ENCODE measurements around the gene SSTR3.

Gene SSTR3

DNA sequence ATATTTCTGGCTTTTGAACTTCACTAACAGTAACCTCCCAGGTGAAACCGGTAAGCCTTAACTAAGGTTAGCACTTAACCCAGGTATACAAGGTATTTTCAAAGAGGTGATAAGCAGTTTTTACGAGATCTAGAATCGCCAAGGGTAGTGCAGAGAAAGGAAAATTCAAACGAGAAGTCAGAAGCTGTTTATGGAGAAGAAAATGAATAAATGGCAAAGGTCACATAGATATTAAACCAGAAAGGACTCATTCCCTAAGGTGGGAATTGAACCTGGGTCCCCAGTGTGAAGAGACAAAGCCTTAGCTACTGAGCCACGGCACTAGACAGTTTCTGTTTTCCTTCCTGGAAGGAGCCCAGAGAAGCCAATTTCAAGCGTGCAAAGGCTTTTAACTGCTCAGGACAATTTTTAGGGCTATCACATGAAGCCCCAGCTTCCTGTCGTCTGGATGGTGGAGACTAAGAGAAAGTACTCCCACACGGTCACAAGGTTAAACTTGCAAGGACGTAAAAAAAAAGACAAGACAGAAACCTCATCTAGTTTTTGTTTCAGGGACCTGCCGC is 18.6 kb downstream of the SSTR3 start:
- DNase-seq (ENCODE audit: extremely low spot score), result no peak
- ChIA-PET CTCF (no interaction called here), POLR2A (no interaction called here)
- TF ChIP-seq BHLHE40 (IDR thresholded peaks at IDR 0.05; ENCODE audit: borderline replicate concordance), result no peak
- no peak for TF ChIP-seq SP1 (IDR thresholded peaks at IDR 0.05)
- TF ChIP-seq LEF1 (IDR thresholded peaks at IDR 0.05; ENCODE audit: borderline replicate concordance), result no peak
- no peak for TF ChIP-seq SUZ12 (IDR thresholded peaks at IDR 0.05)
- TF ChIP-seq FOXM1 (IDR thresholded peaks at IDR 0.05; ENCODE audit: borderline replicate concordance), result no peak
- no peak for TF ChIP-seq ARNT (IDR thresholded peaks at IDR 0.05)
- TF ChIP-seq TARDBP (IDR thresholded peaks at IDR 0.05), result no peak
- TF ChIP-seq NFRKB (IDR thresholded peaks at IDR 0.05), result no peak
- TF ChIP-seq CTBP1 (IDR thresholded peaks at IDR 0.05; ENCODE audit: borderline replicate concordance), result no peak
- TF ChIP-seq, protein P1, sequence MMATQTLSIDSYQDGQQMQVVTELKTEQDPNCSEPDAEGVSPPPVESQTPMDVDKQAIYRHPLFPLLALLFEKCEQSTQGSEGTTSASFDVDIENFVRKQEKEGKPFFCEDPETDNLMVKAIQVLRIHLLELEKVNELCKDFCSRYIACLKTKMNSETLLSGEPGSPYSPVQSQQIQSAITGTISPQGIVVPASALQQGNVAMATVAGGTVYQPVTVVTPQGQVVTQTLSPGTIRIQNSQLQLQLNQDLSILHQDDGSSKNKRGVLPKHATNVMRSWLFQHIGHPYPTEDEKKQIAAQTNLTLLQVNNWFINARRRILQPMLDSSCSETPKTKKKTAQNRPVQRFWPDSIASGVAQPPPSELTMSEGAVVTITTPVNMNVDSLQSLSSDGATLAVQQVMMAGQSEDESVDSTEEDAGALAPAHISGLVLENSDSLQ (IDR thresholded peaks at IDR 0.05), result no peak
- TF ChIP-seq FOXA1 (IDR thresholded peaks at IDR 0.05), result no peak
- TF ChIP-seq ELF4 (IDR thresholded peaks at IDR 0.05), result no peak
- TF ChIP-seq L3MBTL2 (conservative IDR thresholded peaks at IDR 0.05), result no peak
- TF ChIP-seq ZNF384 (IDR thresholded peaks at IDR 0.05), result no peak
- no peak for TF ChIP-seq HDGF (IDR thresholded peaks at IDR 0.05; ENCODE audit: borderline replicate concordance)
- no peak for TF ChIP-seq FOXK2 (IDR thresholded peaks at IDR 0.05)

DNA sequence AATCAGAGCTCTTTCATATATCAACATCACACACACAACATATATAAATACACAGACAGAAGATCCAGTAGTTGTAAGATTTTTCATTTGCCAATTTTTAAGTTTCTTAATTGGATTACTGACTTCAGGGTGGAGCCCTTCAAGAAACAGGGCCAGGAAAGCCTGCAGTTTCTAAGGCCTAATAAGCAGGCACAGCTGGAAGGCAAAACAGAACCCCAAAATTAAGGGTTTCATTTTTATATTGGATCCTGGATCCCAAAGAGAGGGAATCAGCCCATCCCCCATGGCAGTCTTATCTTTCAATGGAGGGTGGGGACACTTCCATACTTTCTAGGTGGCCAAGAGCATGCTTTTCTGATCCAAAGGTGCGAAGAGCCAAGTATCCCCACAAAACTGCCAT is 19.5 kb downstream of the SSTR3 start:
- DNase-seq (ENCODE audit: extremely low spot score), result no peak
- CTCF ChIA-PET, result no interaction called here
- no peak for TF ChIP-seq FOXM1 (IDR thresholded peaks at IDR 0.05; ENCODE audit: borderline replicate concordance)
- no peak for TF ChIP-seq L3MBTL2 (conservative IDR thresholded peaks at IDR 0.05)
- TF ChIP-seq SUZ12 (IDR thresholded peaks at IDR 0.05), result no peak
- TF ChIP-seq HDGF (IDR thresholded peaks at IDR 0.05; ENCODE audit: borderline replicate concordance), result no peak
- no peak for TF ChIP-seq ZNF384 (IDR thresholded peaks at IDR 0.05)
- TF ChIP-seq, protein P1 (IDR thresholded peaks at IDR 0.05), result no peak
- no peak for TF ChIP-seq LEF1 (IDR thresholded peaks at IDR 0.05; ENCODE audit: borderline replicate concordance)
- no peak for TF ChIP-seq FOXK2 (IDR thresholded peaks at IDR 0.05)
- TF ChIP-seq SP1 (IDR thresholded peaks at IDR 0.05), result no peak
- TF ChIP-seq CTBP1 (IDR thresholded peaks at IDR 0.05; ENCODE audit: borderline replicate concordance), result no peak
- no peak for TF ChIP-seq FOXA1 (IDR thresholded peaks at IDR 0.05)
- POLR2A ChIA-PET, result no interaction called here

GRCh38 chr22:37192204-37192603 is 20.1 kb downstream of the SSTR3 start:
- CTCF ChIA-PET, result no interaction called here
- TF ChIP-seq FOXK2 (IDR thresholded peaks at IDR 0.05) (no peak), TARDBP (IDR thresholded peaks at IDR 0.05) (no peak), SUZ12 (IDR thresholded peaks at IDR 0.05) (no peak), ZNF384 (IDR thresholded peaks at IDR 0.05) (no peak), FOXA1 (IDR thresholded peaks at IDR 0.05) (no peak), L3MBTL2 (conservative IDR thresholded peaks at IDR 0.05) (no peak), ELF4 (IDR thresholded peaks at IDR 0.05) (no peak)
- DNase-seq (ENCODE audit: extremely low spot score), result no peak
- POLR2A ChIA-PET, result no interaction called here

DNA sequence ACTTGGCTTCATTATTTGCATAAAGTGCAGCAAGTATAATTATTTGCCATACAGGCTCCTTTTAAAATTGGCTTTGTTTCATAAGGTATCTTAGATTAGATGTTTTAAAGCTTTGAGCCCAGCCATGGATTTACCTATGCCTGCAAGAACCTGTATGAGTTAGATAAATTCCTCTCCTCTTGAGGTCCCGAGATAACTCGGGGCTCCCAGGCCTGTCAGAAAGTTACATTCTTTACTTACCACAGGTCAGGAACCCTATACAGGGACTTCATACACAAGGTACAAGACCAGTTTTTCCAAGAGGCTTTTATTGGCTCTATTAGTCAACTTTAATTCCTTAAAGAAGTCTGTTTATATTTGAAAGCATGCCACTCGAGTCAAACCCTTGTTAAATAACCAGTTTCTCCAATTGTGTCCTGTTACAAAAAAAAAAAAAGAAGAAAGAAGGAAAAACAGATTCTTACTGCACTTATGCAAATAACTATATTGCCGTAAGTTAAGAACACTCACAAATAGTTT is 22.0 kb downstream of the SSTR3 start:
- ChIA-PET POLR2A (interaction anchor here (1.2 kb wide), 1 partner anchor 9 kb away, joined by 3 read pairs; no protein-coding TSS in a partner anchor), CTCF (no interaction called here)
- no peak for TF ChIP-seq TARDBP (IDR thresholded peaks at IDR 0.05)
- no peak for TF ChIP-seq HDGF (IDR thresholded peaks at IDR 0.05; ENCODE audit: borderline replicate concordance)
- TF ChIP-seq LEF1 (IDR thresholded peaks at IDR 0.05; ENCODE audit: borderline replicate concordance), result no peak
- TF ChIP-seq ELF4 (IDR thresholded peaks at IDR 0.05), result no peak
- TF ChIP-seq ARNT (IDR thresholded peaks at IDR 0.05), result no peak
- DNase-seq (ENCODE audit: extremely low spot score), result no peak

- TF ChIP-seq LEF1 (IDR thresholded peaks at IDR 0.05; ENCODE audit: borderline replicate concordance) (no peak), ZNF384 (IDR thresholded peaks at IDR 0.05) (no peak), FOXM1 (IDR thresholded peaks at IDR 0.05; ENCODE audit: borderline replicate concordance) (no peak), HDGF (IDR thresholded peaks at IDR 0.05; ENCODE audit: borderline replicate concordance) (no peak), SUZ12 (IDR thresholded peaks at IDR 0.05) (no peak)
- TF ChIP-seq, protein P1 (IDR thresholded peaks at IDR 0.05), result no peak
- no peak for DNase-seq (ENCODE audit: extremely low spot score)
- ChIA-PET POLR2A (no interaction called here), CTCF (no interaction called here)
Measured at GRCh38 chr22:37188901-37189466, 23.3 kb downstream of the SSTR3 start.

DNA sequence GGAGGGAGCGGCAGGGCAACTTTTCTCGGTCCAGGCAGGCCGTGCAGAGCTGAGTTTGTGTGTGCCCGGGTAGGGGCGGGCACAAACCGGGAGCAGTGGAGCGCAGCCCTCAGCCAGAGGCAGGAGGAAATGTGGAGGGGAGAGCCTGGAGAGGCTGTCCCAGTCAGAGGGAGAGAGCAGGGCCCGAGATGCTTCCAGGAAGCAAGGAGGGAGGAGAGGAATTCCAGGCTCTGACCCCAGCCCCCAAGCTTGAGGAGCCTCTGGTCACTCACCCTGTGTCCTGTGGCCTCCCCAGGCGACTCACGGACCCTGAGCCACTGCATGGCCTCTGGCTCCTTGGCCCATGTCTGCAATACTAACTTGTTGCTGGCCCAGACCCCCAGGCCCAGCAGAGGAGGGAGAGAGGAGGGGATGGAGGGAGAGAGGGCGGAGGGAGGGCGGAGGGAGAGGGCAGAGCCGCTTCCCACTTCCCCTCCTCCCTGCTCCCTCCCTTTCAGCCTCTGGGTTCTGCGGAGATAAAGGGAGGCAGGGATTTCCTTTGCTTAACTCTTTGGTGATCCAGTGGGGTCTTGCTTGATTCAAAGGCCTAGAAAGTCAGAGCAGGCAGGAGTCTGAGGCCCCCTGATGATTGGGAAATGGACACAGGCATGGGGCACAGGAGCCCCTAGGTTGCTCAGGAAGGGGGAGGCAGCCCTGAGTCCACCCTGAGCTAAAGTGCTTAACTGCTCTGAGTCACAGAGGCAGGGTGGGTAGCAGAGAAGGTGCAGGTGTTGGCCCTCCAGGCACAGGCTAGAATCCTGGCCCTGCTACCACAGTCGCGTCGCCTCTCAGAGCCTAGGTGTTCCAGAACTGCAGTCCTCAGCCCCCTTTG is 24.2 kb downstream of the SSTR3 start, which contains the start of gene C1QTNF6:
C1QTNF6 (minus strand) TSS at position 357 of the 871 bp plus-strand sequence; CDS start at position 323, 34 bp downstream.
- CTCF ChIA-PET, result interaction anchor here (0.6 kb wide), 1 partner anchor 542 kb away, joined by 4 read pairs; no protein-coding TSS in a partner anchor

More for the DNA sequence above, 24.2 kb downstream of the SSTR3 start, which contains the start of gene C1QTNF6:
- DNase-seq (ENCODE audit: extremely low spot score), result no peak
- no peak for TF ChIP-seq FOXM1 (IDR thresholded peaks at IDR 0.05; ENCODE audit: borderline replicate concordance)
- no peak for TF ChIP-seq FOXK2 (IDR thresholded peaks at IDR 0.05)
- TF ChIP-seq BHLHE40 (IDR thresholded peaks at IDR 0.05; ENCODE audit: borderline replicate concordance), result no peak
- no peak for TF ChIP-seq SUZ12 (IDR thresholded peaks at IDR 0.05)
- TF ChIP-seq, protein P1 (IDR thresholded peaks at IDR 0.05), result no peak
- no peak for TF ChIP-seq L3MBTL2 (conservative IDR thresholded peaks at IDR 0.05)
- no peak for TF ChIP-seq ARNT (IDR thresholded peaks at IDR 0.05)
- no peak for TF ChIP-seq HDGF (IDR thresholded peaks at IDR 0.05; ENCODE audit: borderline replicate concordance)
- no peak for TF ChIP-seq FOXA1 (IDR thresholded peaks at IDR 0.05)
- TF ChIP-seq ZNF384 (IDR thresholded peaks at IDR 0.05), result no peak
- no peak for TF ChIP-seq TARDBP (IDR thresholded peaks at IDR 0.05)
- TF ChIP-seq NFRKB (IDR thresholded peaks at IDR 0.05), result no peak
- TF ChIP-seq CTBP1 (IDR thresholded peaks at IDR 0.05; ENCODE audit: borderline replicate concordance), result no peak
- TF ChIP-seq LEF1 (IDR thresholded peaks at IDR 0.05; ENCODE audit: borderline replicate concordance), result no peak
- no peak for TF ChIP-seq SP1 (IDR thresholded peaks at IDR 0.05)
- TF ChIP-seq ELF4 (IDR thresholded peaks at IDR 0.05), result no peak
- POLR2A ChIA-PET, result interaction anchor here (1.3 kb wide), 1 partner anchor 10 kb away, joined by 4 read pairs; no protein-coding TSS in a partner anchor
